Transverse colon (tissue), 4 donors: ENCODE results near the gene AKAP13. TPM values are rescaled to one million over a fixed set of nuclear protein-coding genes. Genes with fewer than 3 reads are reported as not detected.

Source experiments
- DNase-seq: peaks from one replicate; pipeline ENCODE4 v3.0.0-alpha.2; 2019
- H3K27ac ChIP-seq, 4 donors: fragments of 200-600 bp; sonication (generic); 2 replicates each; pipeline ENCODE4 v1.5.1; 2016 to 2018; ENCODE audit warnings: inconsistent platforms in 4 of 4
- H3K27me3 ChIP-seq: fragments of 200-600 bp; sonication (generic); 2 replicates; pipeline ENCODE4 v1.5.1; 2017; ENCODE audit warnings: inconsistent platforms
- H3K36me3 ChIP-seq, 4 donors: fragments of 200-600 bp; sonication (generic); 2 replicates each; pipeline ENCODE4 v1.5.1; 2017 to 2019; ENCODE audit warnings: inconsistent platforms in 4 of 4
- H3K4me1 ChIP-seq, 4 donors: fragments of 200-600 bp; sonication (generic); 2 replicates each; pipeline ENCODE4 v1.5.1; 2017 to 2020; ENCODE audit warnings: inconsistent platforms in 4 of 4
- H3K4me3 ChIP-seq, 4 donors: fragments of 200-600 bp; sonication (generic); 1 replicate in 1 of 4; 2 replicates in 3 of 4; pipeline versions ENCODE4 v1.5.1 to v1.6.1; 2017 to 2019; ENCODE audit warnings: inconsistent platforms in 4 of 4
- H3K9me3 ChIP-seq, 2 donors: fragments of 200-600 bp; sonication (generic); 2 replicates each; pipeline ENCODE4 v1.5.1; 2017 to 2019; ENCODE audit warnings: inconsistent platforms in 2 of 2
- EP300 ChIP-seq: sonication (generic); formaldehyde crosslinking; IDR thresholded peaks from one replicate; pipeline ENCODE4 v1.6.1; 2017; ENCODE audit warnings: antibody characterized with exemption, low read depth
- POLR2A ChIP-seq: fragments of 450-650 bp; IDR thresholded peaks from one replicate; pipeline ENCODE4 v1.6.1; 2016; ENCODE audit warnings: antibody characterized with exemption, mild to moderate bottlenecking, moderate library complexity
- POLR2AphosphoS5 ChIP-seq, 3 donors: sonication (generic); formaldehyde crosslinking; IDR thresholded peaks; one replicate each; pipeline ENCODE4 v1.6.1; 2016; ENCODE audit warnings: antibody characterized with exemption in 3 of 3
- WGBS, 2 donors: methylation state at CpG; one replicate each; pipeline ENCODE4 v1.1.5; 2018; ENCODE audit warnings: low coverage in 1 of 2; 5-methylcytosine and 5-hydroxymethylcytosine counted together
- in situ Hi-C, 4 donors: fragments of 200-750 bp; cut with MboI; loops; one replicate each; pipeline versions ENCODE4 v1.15.0 to v1.15.1; 2017; ENCODE audit warnings: low sequenced_read_pairs in 3 of 4, low pct_ligation_motif_present in 1 of 4, low pct_unique_long_range_greater_than_20kb in 1 of 4
- intact Hi-C: fragments of 100-400 bp; cut with DNase I; formaldehyde crosslinking; loops from one replicate; pipeline ENCODE4 v1.15.1; 2023; ENCODE audit warnings: low total_unique reads
- total RNA-seq, 4 donors: library from RNA; depleted of rRNA; stranded (reverse); fragments of >200 nt; gene quantifications; one replicate each; pipeline ENCODE4 v1.1.0, GENCODE V29; 2016
- TF ChIP-seq, protein P1 (sequence below), 5 experiments: fragments of 200-600 bp in 3 of 5; fragments of 450-650 bp in 2 of 5; sonication (generic) in 3 of 5; IDR thresholded peaks; 1 replicate in 2 of 5; 2 replicates in 3 of 5; pipeline ENCODE4 v1.5.1; 2016 to 2017; ENCODE audit warnings: antibody characterized with exemption in 5 of 5, inconsistent platforms in 3 of 5, mild to moderate bottlenecking in 2 of 5, moderate library complexity in 1 of 5

Gene AKAP13
- total RNA-seq, 4 donors from 2014 or later: 206 to 291 (median 214) TPM

DNA sequence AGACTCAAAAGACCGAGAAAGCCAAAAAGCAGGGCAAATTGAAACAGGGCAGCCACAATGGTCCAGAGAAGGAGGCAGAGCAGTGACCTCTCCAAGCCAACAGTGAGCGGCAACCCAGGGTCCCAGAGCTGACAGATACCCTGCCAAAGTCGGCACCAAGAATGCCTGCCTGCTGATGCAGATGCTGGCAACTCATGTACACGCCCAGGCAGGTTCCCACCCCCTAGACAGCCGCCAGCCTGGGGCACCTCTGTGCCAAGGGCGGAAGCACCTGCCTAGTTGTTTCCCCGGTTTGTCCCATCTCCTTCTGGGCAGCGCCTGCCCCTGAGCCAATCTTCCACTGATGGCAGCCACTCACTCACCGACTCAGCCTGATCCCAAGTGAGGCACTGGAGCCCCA, 392.3 kb downstream of the AKAP13 start:
- H3K4me1 ChIP-seq: peaks cover 0 to 4% (median 3%) of the 10 kb centered on the region in 4 donors
- no peak overlapping the region for H3K4me3 ChIP-seq
- in situ Hi-C loops (no loop called here), intact Hi-C loops (no loop called here)
- WGBS, 2 donors: 57 to 58% methylated on average over 6 to 9 of the region's 9 CpGs
- peak; percentile 61 for DNase-seq
- no peaks in the 10 kb centered on the region for H3K9me3 ChIP-seq
- H3K27me3 ChIP-seq: no peaks in the 10 kb centered on the region
- H3K36me3 ChIP-seq: no peaks in the 10 kb centered on the region
- TF ChIP-seq POLR2A (no peak), EP300 (no peak), POLR2AphosphoS5 (IDR thresholded peaks at IDR 0.05) (no peak)
- TF ChIP-seq, protein P1, sequence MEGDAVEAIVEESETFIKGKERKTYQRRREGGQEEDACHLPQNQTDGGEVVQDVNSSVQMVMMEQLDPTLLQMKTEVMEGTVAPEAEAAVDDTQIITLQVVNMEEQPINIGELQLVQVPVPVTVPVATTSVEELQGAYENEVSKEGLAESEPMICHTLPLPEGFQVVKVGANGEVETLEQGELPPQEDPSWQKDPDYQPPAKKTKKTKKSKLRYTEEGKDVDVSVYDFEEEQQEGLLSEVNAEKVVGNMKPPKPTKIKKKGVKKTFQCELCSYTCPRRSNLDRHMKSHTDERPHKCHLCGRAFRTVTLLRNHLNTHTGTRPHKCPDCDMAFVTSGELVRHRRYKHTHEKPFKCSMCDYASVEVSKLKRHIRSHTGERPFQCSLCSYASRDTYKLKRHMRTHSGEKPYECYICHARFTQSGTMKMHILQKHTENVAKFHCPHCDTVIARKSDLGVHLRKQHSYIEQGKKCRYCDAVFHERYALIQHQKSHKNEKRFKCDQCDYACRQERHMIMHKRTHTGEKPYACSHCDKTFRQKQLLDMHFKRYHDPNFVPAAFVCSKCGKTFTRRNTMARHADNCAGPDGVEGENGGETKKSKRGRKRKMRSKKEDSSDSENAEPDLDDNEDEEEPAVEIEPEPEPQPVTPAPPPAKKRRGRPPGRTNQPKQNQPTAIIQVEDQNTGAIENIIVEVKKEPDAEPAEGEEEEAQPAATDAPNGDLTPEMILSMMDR (IDR thresholded peaks at IDR 0.05): no peak
- peak overlapping the region in 1 of 4 donors; percentile 6 for H3K27ac ChIP-seq

DNA sequence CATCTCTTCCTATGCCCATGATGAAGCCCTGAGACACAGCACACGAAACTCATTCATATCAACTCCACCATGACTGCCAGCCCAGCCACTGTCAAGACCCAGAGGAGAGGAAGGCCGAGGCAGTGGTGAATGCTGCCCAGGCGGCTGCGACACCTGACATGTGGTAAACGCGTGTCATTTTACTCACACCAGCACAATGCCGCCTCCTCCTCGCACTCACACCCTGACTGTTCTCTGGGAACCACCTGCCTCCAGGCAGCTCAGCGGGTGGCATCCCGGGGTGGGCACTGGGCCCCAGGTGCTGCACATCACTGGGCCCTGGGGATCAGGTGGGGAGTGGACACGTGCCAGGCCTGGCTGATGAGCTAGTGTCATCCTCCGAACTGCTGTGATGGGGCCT, 392.8 kb downstream of the AKAP13 start:
- DNase-seq: no peak
- TF ChIP-seq, protein P1 (IDR thresholded peaks at IDR 0.05): no peak
- TF ChIP-seq POLR2AphosphoS5 (IDR thresholded peaks at IDR 0.05) (no peak), EP300 (no peak), POLR2A (no peak)
- intact Hi-C loops: no loop called here
- H3K4me3 ChIP-seq: no peak overlapping the region
- no peaks in the 10 kb centered on the region for H3K36me3 ChIP-seq
- no peaks in the 10 kb centered on the region for H3K27me3 ChIP-seq
- no peak overlapping the region for H3K27ac ChIP-seq
- no peaks in the 10 kb centered on the region for H3K9me3 ChIP-seq
- peaks cover 0 to 4% (median 3%) of the 10 kb centered on the region in 4 donors for H3K4me1 ChIP-seq
- 94% methylated on average over 12 of the region's 12 CpGs; no CpG with 5 or more reads in 1 of the 2 donors for WGBS, 2 donors
- in situ Hi-C loops: no loop called here

DNA sequence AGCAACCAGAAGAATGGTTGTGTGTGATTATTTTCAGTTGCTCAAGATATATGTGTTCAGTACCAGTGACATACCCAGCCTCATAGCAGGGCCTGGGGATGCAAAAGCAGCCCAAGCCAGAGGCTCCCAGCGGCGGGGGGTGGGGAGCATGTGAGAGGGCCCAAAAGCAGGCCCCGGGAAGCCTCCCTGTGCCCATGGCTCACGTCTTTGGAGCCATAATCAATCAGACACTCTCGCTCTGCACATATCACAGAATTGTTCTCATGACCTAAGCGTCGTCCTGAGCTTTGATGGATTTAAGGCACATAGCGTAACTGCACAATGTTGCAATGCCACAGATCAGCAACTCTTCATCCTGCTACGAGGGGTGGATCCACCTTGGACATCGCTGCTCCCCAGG, 393.6 kb downstream of the AKAP13 start:
- intact Hi-C loops (no loop called here), in situ Hi-C loops (no loop called here)
- 80 to 94% methylated on average over 1 to 10 of the region's 10 CpGs for WGBS, 2 donors
- H3K4me1 ChIP-seq: peaks cover 0 to 4% (median 3%) of the 10 kb centered on the region in 4 donors
- no peak overlapping the region for H3K4me3 ChIP-seq
- no peak overlapping the region for H3K27ac ChIP-seq
- no peaks in the 10 kb centered on the region for H3K36me3 ChIP-seq
- no peak for DNase-seq
- TF ChIP-seq POLR2A (no peak), POLR2AphosphoS5 (IDR thresholded peaks at IDR 0.05) (no peak), EP300 (no peak)
- TF ChIP-seq, protein P1 (IDR thresholded peaks at IDR 0.05): no peak
- H3K27me3 ChIP-seq: no peaks in the 10 kb centered on the region
- H3K9me3 ChIP-seq: no peaks in the 10 kb centered on the region

DNA sequence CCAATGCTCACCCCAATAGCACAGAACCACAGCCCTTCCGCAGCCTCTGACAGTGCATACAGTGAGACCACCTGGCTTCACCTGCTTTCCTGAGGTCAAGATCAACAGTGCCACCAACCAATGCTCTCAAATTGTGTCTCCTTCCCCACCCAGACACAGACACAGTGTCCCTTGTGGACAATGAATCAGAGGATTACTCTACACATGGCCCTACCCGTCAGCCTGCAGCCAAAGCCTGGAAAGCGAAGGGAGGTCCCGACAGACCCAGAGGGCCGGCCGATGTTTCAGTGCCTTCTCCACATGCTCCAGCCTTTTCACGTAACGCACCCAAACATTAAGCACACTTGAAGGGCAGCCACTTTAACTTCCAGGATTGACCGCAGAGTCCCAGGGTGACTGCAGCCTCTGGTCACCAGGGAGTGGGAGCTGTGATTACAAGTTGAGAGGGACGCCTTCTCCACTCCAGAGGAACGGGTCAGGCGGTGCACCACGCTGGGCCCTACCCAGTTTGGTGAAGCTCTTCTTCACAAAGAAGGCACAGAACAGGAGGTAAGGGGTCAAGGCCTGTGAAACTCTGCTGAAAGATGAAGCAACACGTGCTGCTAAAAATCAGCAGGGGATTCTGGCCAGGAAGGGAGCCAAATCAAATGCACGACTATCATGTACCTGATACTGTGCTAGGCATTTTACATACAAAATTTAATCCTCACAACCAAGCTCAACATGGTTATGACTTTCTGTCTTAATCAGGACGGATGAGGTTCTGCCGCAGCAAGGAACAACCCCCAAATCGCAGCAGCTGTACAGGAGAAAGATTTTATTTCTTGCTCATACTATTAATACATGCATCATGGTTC, 397.1 kb downstream of the AKAP13 start:
- Histone ChIP-seq H3K27ac (no peak overlapping the region), H3K27me3 (no peaks in the 10 kb centered on the region), H3K4me1 (peaks cover 0 to 3% (median 2%) of the 10 kb centered on the region in 4 donors), H3K9me3 (no peaks in the 10 kb centered on the region), H3K4me3 (no peak overlapping the region), H3K36me3 (no peaks in the 10 kb centered on the region)
- WGBS, 2 donors: 88 to 94% methylated on average over 5 to 18 of the region's 18 CpGs
- in situ Hi-C loops: no loop called here
- intact Hi-C loops: no loop called here
- TF ChIP-seq, protein P1 (IDR thresholded peaks at IDR 0.05): no peak
- TF ChIP-seq POLR2AphosphoS5 (IDR thresholded peaks at IDR 0.05) (no peak), EP300 (no peak), POLR2A (no peak)
- no peak for DNase-seq
